ENCODE data around the gene OR5AU1.

Gene OR5AU1

GRCh38 chr14:21106498-21107282, 49.2 kb downstream of the OR5AU1 start:
- DNase-seq (ENCODE audit: low spot score): peak; percentile 82

GRCh38 chr14:21106176-21106497, 49.7 kb downstream of the OR5AU1 start:
- no peak for DNase-seq (ENCODE audit: low spot score)

GRCh38 chr14:21105095-21105494, 50.8 kb downstream of the OR5AU1 start:
- no peak for DNase-seq (ENCODE audit: low spot score)
